Amniotic stem cell (primary cell): Measurements from ENCODE around the gene USP7.
"Not testable (repeated sequence)": the region's sequence is repeated elsewhere in the genome, so short reads cannot be mapped to it uniquely, and the experiment has no call there.

Experiments
- DNase-seq: peaks from one replicate; lab custom pipeline; 2025; lab: John Stamatoyannopoulos, UW

Gene USP7

DNA sequence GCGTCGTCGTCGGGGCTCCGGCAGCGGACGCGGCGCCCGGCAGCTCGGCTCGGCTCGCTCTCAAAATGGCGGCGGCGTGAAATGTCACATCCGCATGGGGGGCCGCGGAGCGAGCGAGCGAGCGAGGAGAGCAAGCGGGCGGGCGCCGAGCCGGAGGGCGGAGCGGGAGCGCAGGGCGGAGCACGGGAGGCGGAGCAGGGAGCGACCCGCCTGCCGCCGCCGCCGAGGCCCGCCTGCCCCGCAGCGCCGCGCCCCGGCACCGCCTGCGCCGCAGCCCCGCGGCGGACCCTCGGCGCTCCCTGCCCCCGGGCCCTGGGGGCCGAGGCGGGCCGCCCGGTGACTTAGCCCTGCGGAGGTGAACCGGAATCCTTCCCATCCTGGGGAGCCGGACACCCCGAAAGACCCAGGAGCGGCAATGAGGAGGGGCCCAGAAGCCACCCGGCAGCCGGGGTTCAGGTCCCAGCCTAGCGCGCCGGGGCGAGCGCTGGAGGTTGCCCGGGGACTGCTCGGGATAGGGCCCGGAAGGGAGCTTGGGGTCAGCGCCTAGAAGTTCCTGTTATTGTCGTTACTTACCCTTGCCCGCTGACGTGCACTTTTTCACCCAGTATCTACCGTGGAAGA lies at the start of gene USP7:
TSS of gene USP7 (minus strand) at position 86 of the 621 bp plus-strand sequence. CDS start 621 bp downstream, outside the sequence.
- DNase-seq, result peak; percentile 82

DNA sequence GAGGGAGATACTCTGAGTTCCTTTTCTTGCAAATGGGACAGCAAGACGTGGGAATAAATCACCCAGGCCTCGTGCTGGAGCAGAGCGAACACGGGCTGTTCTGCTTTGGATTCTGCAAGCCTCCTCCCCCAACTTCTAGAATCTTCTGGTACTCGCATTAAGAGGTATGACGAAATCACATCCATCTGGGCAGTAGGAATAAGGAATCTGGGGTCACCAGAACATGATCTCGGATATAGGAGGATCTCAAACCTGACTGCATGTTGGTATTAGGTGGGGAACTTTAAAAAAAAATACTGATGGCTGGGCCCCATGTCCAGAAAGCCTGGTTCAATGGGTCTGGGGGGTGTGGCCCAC lies 49.8 kb upstream of the USP7 start:
- DNase-seq, result no peak

DNA sequence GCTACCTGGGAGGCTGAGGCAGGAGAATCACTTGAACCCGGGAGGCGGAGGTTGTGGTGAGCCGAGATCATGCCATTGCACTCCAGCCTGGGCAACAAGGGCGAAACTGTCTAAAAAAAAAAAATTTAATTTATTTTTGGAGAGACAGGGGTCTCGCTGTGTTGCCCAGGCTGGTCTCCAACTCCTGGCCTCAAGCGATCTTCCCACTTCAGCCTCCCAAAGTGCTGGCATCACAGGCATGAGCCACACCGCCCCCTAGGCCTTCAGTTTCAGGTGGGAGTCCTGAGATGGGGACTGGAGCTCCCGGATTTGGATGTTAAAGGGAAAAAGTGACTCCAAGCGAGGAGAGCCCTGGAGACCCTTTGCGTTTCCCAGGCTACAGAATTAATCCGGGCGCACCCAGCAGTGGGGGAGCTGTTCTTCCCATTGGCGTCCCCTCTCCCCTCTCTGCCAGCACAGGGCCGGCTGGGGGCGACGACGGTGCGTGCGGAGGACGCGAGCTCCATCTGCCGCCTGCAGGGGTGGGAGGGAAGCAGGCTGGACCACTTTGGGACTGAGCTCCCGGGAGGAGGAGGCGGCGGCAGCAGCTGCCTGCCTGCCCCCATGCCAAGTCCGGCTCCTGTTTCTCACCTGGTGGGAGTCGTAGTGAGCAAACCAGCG lies 49.3 kb upstream of the USP7 start:
- DNase-seq, result no peak

DNA sequence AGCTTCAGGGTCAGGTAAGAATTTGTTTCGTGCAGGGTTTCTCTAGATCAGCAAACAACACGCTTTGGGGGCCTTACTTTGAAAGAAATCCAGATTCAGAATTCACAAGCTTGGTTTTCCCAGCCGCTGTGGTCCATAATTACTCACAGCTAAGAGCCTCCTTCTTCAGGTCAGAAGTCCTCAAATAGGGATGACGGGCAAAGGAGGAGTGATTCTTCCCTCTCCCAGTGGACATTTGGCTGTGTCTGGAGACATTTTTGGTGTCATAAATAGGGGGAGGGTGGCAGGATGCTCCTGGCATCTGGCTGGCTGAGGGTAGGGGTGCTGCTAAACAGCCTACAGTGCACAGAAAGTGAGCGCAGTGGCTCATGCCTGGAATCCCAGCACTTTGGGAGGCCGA lies 48.6 kb upstream of the USP7 start:
- no peak for DNase-seq

DNA sequence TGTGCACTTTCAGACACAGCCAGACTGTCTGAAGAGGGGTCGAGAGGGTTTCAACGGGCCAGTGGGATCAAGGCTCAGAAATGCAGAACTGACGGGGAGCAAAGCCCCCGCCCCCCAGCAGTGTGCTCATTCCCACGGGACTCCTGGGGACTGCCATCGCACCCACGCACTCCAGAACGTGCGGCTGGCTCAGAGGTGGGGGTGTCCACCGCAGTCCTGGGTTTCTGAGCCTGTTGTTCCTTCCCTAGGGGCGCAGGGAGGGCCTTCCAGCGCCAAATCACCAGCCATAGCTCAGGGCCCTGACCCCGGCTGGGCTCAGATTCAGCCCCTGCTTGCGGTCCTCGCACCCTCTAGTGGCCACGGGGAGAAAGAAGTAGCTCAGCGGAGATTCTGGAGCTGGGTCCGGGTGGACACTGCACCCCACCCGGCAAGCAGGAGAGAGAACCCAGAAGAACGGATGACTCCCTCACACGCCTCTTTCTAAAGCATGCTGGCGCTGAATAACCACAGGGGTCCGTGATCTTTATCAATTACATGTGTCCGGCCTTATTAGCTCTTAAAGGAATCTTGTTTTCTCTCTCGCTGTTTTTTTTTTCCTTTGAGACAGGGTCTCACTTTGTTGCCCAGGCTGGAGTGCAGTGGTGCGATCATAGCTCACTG lies 45.0 kb upstream of the USP7 start:
- DNase-seq, result peak; percentile 68

DNA sequence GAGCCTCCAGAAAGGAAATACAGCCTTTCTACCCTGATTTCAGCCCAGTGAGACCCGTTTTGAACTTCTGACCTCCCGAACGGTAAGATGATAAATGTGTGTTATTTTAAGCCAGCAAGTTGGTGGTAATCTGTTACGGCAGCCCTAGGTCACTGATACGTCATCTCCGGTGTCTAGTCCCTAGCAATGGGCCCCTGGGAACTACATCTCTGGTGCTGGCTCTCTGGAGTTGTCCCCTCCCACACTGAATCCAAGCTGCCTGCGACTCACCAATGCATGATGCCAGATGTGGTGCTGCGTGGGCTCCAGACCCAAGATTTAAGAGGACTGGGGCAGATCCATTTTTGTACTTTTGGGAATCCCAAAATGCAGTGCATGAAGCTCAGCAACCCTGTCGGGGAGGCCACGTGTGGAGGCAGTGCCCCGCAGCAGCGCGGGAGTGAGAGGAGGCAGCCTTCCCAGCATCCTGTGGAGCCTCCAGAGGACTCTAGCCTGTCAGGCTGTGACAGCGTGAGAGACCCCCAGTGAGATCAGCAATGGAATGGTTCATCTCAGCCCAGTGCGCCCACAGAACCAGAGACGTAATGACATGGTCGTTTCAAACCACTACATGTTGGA lies 43.6 kb upstream of the USP7 start:
- no peak for DNase-seq

DNA sequence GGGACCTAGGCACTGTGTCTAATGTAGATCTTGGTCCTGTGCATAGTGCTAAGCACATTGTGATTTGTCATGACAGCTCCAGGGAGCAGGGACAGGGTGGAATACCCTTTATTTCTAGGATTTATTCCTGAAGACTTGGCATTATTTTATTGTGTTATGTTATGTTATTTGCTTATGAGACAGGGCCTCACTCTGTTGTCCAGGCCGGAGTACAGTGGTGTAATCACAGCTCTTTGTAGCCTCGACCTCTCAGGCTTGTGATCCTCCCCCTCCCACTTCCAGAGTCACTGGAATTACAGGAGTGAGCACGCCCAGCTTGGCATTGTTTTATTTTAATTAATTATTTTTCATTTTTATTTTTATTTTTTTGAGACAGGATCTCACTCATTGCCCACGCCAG lies 40.5 kb upstream of the USP7 start:
- DNase-seq, result no peak

DNA sequence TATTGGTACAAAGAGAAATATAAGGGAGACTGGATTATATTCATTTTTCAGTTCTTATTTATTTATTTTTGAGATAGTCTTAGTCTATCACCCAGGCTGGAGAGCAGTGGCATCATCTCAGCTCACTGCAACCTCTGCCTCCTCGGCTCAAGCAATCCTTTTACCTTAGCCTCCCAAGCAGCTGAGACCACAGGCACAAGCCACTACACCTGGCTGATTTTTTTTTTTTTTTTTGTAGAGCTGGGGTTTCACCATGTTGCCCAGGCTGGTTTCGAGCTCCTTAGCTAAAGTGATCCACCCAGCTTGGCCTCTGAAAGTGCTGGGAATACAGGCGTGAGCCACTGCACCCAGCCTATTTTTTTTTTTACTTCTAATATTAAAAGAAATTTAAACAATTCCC lies 40.1 kb upstream of the USP7 start:
- no peak for DNase-seq

DNA sequence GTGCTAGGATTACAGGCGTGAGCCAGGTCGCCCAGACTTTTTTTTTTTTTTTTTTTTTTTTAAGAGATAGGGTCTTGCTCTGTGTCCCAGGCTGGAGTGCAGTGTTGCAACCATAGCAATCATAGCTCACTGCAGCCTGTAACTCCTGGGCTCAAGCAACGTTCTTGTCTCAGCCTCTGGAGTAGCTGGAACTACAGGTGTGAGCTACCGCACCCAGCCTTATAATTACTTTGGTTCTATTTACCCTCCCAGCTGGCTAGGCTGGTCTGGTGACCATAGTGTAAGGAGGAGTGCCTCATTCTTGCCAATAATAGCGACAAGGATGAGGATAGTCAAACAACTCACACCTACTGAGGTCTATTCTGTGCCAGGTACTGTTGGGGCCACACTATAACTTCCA lies 39.6 kb upstream of the USP7 start:
- no peak for DNase-seq

DNA sequence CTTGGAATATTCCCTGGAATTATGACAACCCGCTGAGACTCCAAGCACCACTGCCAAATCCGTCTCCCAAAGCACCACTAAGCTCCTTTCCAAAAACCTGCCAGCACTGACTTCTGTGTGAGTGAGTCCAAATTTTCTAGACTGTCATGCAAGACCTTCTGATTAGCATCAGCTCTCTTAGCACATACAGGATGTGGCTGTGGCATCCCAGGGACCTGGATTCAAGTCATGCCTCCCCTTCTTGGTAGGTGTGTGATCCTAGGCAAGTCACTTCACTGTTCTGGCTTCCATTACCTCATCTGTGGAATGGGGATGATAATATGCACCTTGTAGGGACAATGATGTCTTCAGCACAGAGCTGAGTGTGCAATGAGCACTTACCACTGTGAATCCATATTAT lies 38.3 kb upstream of the USP7 start:
- no peak for DNase-seq

DNA sequence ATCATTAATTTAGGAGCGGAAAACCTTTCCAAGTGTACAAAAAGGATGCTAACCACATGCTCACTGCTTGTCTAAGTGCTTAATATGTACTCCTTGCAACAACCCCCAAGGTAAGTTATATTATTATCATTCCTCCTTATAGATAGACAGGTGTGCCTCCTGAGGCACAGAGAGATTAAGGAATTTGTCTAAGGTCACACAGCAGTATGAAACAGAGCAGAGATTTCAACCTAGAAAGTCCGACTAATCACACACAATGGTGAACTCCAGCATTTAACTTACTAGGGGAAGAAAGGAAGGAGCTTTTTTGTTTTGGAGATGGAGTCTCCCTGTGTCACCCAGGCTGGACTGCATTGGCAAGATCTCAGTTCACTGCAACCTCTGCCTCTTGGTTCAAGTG lies 37.0 kb upstream of the USP7 start:
- DNase-seq, result no peak

DNA sequence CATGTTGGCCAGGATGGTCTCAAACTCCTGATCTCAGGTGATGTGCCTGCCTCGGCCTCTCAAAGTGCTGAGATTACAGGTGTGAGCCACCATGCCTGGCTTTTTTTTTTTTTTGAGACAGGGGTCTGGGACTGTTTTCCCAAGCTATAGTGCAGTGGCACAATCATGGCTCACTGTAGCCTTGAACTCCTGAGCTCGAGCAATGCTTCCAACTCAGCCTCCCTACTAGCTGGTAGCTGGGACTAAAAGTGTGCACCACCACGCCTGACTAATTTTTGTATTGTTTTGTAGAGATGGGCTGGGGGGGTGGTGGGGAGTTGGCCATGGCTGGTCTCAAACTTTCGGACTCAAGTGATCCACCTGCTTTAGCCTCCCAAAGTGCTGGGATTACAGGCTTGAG lies 36.1 kb upstream of the USP7 start:
- no peak for DNase-seq

DNA sequence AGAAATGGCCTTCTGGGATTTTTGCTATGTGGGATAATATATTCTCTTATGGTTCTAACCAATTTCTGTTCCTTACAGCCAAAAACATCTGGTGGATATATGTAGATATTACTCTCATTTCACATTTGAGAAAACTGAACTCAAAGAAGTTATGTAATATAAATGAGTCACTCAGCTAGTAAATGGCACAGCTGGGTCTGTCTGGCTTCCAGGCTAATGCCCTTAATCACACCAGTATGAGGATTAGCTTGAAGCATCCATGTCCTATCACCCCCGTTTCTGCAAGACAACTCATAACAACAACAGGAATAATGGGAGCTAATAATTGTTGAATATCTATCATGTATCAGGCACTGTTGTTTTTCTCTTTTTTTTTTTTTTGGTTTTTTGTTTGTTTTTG lies 34.4 kb upstream of the USP7 start:
- no peak for DNase-seq

DNA sequence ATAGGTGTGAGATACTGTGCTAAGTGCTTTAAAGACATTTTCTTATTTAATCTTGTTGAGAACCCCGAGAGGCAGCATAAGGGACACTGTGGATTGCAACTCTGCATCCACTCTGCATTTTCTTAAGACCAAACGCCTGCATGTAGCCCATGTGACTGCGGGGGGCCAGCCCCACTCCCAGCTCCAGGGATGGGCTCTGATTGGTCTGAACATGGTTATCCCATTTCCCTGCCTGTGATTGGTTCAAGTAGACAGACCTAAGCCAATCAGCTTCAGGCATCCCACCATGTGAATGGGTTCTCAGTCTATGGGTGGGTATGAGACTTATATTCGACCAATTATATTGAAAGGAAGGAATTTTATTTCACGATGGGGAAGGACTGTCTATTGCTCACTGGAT lies 33.2 kb upstream of the USP7 start:
- no peak for DNase-seq

DNA sequence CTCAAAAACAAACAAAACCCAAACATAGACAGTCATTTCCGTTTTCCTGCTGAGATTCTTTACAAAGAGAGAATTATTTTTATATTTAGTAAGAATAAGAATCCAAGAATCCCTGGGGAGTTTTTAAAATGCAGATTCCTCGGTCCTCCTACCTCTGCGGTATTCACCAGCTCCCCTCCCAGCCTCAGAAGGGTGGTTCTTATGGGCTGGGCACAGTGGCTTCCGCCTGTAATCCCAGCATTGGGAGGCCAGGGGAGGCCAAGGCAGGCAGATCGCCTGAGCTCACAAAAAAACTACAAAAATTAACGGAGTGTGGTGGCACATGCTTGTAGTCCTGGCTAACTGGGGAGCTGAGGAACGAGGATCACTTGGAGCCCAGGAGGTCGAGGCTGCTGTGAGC lies 26.7 kb upstream of the USP7 start:
- no peak for DNase-seq

DNA sequence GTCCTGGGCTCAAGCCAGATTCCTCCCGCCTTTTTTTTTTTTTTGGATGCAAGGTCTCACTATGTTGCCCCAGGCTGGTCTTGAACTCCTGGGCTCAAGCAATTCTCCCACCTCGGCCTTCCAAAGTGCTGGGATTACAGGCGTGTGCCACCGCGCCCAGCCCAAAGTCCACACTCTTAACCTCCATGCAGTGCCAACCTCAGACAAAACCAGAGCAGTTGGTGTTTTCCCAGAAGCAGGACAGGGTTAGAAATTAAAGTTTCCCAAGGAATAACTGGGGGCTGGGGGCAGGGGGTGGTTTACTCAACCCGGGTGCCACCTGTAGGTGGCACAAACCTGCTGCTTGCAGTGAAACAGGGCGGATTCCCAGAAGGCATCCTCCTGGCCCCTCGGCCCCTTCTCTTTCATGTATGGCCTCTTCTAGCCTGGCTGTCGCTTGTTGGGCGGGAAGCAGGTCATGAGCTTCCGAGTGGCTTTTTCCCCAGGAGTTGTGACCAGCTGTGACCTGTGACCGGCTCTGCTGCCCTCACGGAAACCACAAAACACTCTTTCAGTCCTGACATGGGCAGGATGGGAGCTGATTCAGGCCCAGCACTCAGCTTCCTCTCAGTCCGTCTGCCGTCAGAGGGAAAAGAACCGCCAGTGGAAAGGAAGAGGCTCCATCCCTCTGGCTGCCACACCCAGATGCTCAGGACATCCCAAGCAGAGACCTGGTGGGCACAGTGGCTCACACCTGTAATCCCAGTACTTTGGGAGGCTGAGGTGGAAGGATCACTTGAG lies 25.6 kb upstream of the USP7 start:
- no peak for DNase-seq

DNA sequence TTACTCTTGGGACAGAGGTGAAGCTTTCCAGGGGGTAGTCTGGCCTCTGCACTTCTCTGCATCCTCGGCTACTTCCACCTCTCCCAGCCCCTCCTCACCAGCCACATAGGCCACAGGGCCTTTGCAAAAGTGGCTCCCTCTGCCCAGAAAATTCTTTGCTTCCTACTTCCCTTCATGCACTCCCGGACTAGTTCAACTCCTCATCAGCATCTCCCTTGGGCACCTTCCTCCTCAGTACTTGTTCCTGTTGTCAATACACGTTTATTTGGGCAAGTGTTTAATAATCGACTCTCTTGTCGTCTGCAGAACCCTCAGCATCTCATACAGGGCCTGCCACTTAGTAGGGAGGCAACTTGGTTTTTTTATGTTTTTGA lies 23.1 kb upstream of the USP7 start:
- DNase-seq, result no peak

DNA sequence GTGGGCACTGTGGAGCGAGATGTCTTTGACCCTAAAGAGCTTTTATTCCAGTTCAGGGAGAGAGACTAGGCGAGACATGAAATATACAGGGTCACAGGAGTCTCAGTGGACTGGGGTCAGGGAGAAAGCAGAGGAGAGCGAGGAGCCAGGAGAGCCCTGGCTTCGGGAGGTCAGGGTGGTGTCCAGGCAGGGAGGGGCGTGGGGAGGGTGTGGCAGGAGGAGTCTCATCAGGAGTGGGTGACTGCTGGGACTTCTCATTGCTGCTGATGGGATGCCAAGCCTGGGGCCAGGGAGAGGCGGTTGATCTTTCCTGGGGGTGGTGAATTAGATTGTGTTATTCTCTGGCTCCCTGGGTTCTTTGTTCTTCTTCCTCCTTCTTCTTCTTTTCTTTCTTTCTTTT lies 22.4 kb upstream of the USP7 start:
- DNase-seq, result no peak

DNA sequence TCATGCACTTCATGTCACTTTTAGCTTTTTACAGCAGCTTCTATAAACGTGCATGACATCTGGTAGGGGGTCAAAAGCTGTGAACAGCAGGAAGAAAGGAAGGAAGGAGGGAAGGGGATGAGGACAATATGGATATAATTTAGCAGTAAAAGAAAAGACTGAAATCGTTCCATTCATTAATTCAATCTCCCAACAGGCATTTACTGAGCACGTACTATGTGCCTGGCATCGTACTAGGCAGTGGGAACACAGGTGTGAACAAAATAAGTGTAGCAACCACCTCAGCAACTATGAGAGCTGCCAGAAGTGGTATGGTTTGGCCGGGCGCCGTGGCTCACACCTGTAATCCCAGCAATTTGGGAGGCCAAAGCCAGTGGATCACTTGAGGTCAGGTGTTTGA lies 19.1 kb upstream of the USP7 start:
- no peak for DNase-seq

DNA sequence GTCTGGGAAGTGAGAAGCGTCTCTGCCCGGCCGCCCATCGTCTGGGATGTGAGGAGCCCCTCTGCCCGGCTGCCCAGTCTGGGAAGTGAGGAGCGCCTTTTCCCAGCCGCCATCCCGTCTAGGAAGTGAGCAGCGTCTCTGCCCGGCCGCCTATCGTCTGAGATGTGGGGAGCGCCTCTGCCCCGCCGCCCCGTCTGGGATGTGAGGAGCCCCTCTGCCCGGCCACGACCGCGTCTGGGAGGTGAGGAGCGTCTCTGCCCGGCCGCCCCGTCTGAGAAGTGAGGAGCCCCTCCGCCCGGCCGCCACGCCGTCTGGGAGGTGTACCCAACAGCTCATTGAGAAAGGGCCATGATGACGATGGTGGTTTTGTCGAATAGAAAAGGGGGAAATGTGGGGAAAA lies 18.2 kb upstream of the USP7 start:
- not testable (repeated sequence) for DNase-seq

DNA sequence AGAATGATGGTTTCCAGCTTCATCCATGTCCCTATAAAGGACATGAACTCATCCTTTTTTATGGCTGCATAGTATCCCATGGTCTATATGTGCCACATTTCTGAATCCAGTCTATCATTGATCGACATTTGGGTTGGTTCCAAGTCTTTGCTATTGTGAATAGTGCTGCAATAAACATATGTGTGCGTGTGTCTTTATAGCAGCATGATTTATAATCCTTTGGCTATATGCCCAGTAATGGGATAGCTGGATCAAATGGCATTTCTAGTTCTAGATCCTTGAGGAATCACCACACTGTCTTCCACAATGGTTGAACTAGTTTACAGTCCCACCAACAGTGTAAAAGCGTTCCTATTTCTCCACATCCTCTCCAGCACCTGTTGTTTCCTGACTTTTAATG lies 12.5 kb upstream of the USP7 start:
- DNase-seq, result not testable (repeated sequence)

DNA sequence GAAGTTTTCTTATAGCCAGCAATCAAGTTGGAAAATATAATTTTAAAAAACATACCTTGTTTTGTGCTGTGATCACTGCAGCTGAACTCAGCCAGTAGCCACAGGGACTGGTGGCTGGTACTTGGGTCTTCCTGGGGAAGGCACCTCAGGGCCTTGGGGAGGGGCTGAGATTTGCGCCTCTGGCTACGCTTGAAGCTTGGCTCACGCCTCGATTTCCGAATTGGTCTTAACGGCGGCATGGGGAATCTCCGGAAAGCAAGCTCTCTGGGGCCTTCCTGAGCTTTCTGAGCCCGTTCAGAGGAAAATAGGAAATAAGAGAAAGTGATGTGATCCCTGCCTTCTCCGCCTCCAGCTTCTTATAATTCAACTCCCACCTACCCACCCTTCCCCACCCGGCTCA lies 11.3 kb upstream of the USP7 start:
- DNase-seq, result no peak
